ENCODE measurements around the gene PPM1E. TPM values are rescaled to one million over a fixed set of nuclear protein-coding genes. Genes with fewer than 3 reads are reported as not detected.

Gene PPM1E
- total and polyA plus RNA-seq, 2 experiments from 2014 or later = 0.42 to 0.77 TPM

DNA sequence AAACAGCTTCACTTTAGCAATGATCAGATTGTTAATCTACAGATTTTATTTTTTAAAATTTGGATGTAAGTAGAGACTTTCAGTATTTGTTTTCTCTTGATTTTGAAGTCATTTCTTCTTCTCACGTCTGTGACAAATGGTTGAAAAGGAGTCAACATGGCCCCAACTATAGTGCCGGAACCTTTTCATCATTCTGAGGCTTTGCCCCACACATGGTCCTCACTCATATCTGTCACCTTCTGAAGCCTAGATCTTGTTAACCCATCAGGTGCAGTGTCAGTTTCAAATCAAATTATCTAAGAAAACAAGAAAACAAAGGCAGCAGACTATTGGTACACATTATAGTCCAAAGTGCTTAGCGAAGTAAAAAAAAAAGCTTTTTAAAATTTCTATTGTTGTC lies 227.0 kb downstream of the PPM1E start:
- Histone ChIP-seq H3K79me2 (no peaks in the 10 kb centered on the region), H3K27me3 (no peaks in the 10 kb centered on the region), H3K36me3 (replicated peaks; ENCODE audit: insufficient read depth, low read depth) (no peaks in the 10 kb centered on the region), H3K9me2 (replicated peaks; ENCODE audit: insufficient read depth) (no peaks in the 10 kb centered on the region), H3K4me2 (no peak overlapping the region), H4K20me1 (ENCODE audit: insufficient read depth, poor library complexity, severe bottlenecking) (no peaks in the 10 kb centered on the region), H3K4me3 (no peak overlapping the region), H3K9me3 (ENCODE audit: low read depth) (no peaks in the 10 kb centered on the region), H3K4me1 (ENCODE audit: insufficient read depth) (no peaks in the 10 kb centered on the region), H2AFZ (no peak overlapping the region), H3K27ac (no peak overlapping the region)
- 96% methylated on average over 3 of the region's 3 CpGs for WGBS (ENCODE audit: low lambda C conversion rate, missing lambda C conversion rate)
- no peak for TF ChIP-seq EZH2phosphoT487 (IDR thresholded peaks at IDR 0.05; ENCODE audit: low read depth, severe bottlenecking, unreplicated experiment)
- no peak for TF ChIP-seq EZH2 (IDR thresholded peaks at IDR 0.05; ENCODE audit: borderline replicate concordance)
- no peak for TF ChIP-seq CTCF (IDR thresholded peaks at IDR 0.05; ENCODE audit: poor library complexity)
- no peak for DNase-seq (ENCODE audit: low spot score)

- TF ChIP-seq EZH2phosphoT487 (IDR thresholded peaks at IDR 0.05; ENCODE audit: low read depth, severe bottlenecking, unreplicated experiment) (no peak), EZH2 (IDR thresholded peaks at IDR 0.05; ENCODE audit: borderline replicate concordance) (no peak), CTCF (IDR thresholded peaks at IDR 0.05; ENCODE audit: poor library complexity) (no peak)
- H2AFZ ChIP-seq = no peak overlapping the region
- no peak overlapping the region for H3K4me2 ChIP-seq
- no peaks in the 10 kb centered on the region for H3K27me3 ChIP-seq
- H3K79me2 ChIP-seq = no peaks in the 10 kb centered on the region
- no peaks in the 10 kb centered on the region for H3K36me3 ChIP-seq (replicated peaks; ENCODE audit: insufficient read depth, low read depth)
- WGBS (ENCODE audit: low lambda C conversion rate, missing lambda C conversion rate) = 78% methylated on average over 6 of the region's 6 CpGs
- H3K27ac ChIP-seq = no peak overlapping the region
- no peaks in the 10 kb centered on the region for H3K9me3 ChIP-seq (ENCODE audit: low read depth)
- DNase-seq (ENCODE audit: low spot score) = no peak
- H3K4me1 ChIP-seq (ENCODE audit: insufficient read depth) = no peaks in the 10 kb centered on the region
- no peak overlapping the region for H3K4me3 ChIP-seq
- H4K20me1 ChIP-seq (ENCODE audit: insufficient read depth, poor library complexity, severe bottlenecking) = no peaks in the 10 kb centered on the region
- no peaks in the 10 kb centered on the region for H3K9me2 ChIP-seq (replicated peaks; ENCODE audit: insufficient read depth)
Observed at GRCh38 chr17:58985367-58985766, 229.7 kb downstream of the PPM1E start.

DNA sequence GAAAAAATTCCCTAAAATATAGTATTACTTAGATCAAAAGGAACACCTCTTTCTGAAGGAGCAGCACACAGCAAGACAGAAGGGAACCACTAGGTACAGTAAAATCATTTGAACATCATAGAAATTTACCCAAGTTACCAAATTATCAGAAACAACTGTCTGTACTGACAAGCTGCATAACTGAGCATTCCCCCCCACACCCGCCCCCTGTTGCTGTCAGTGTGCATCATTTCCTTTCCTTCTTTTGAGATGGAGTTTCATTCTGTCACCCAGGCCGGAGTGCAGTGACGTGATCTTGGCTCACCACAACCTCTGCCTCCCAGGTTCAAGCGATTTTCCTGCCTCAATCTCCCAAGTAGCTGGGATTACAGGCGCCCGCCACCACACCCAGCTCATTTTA lies 230.3 kb downstream of the PPM1E start:
- H3K4me3 ChIP-seq = no peak overlapping the region
- WGBS (ENCODE audit: low lambda C conversion rate, missing lambda C conversion rate) = 96% methylated on average over 6 of the region's 6 CpGs
- H3K4me1 ChIP-seq (ENCODE audit: insufficient read depth) = no peaks in the 10 kb centered on the region
- H3K9me3 ChIP-seq (ENCODE audit: low read depth) = no peaks in the 10 kb centered on the region
- TF ChIP-seq EZH2 (IDR thresholded peaks at IDR 0.05; ENCODE audit: borderline replicate concordance) (no peak), CTCF (IDR thresholded peaks at IDR 0.05; ENCODE audit: poor library complexity) (no peak)
- no peaks in the 10 kb centered on the region for H3K9me2 ChIP-seq (replicated peaks; ENCODE audit: insufficient read depth)
- H3K79me2 ChIP-seq = no peaks in the 10 kb centered on the region
- no peak for DNase-seq (ENCODE audit: low spot score)
- H2AFZ ChIP-seq = no peak overlapping the region
- H3K27ac ChIP-seq = no peak overlapping the region
- H4K20me1 ChIP-seq (ENCODE audit: insufficient read depth, poor library complexity, severe bottlenecking) = no peaks in the 10 kb centered on the region
- no peak overlapping the region for H3K4me2 ChIP-seq
- no peaks in the 10 kb centered on the region for H3K27me3 ChIP-seq
- H3K36me3 ChIP-seq (replicated peaks; ENCODE audit: insufficient read depth, low read depth) = no peaks in the 10 kb centered on the region

GRCh38 chr17:58989629-58990028 lies 234.0 kb downstream of the PPM1E start:
- WGBS (ENCODE audit: low lambda C conversion rate, missing lambda C conversion rate) = 72% methylated on average over 2 of the region's 2 CpGs
- Histone ChIP-seq H4K20me1 (ENCODE audit: insufficient read depth, poor library complexity, severe bottlenecking) (no peaks in the 10 kb centered on the region), H3K4me1 (ENCODE audit: insufficient read depth) (peaks cover 4% of the 10 kb centered on the region), H3K27ac (no peak overlapping the region), H2AFZ (no peak overlapping the region), H3K4me3 (no peak overlapping the region), H3K36me3 (replicated peaks; ENCODE audit: insufficient read depth, low read depth) (no peaks in the 10 kb centered on the region), H3K9me2 (replicated peaks; ENCODE audit: insufficient read depth) (no peaks in the 10 kb centered on the region), H3K27me3 (no peaks in the 10 kb centered on the region), H3K79me2 (no peaks in the 10 kb centered on the region), H3K9me3 (ENCODE audit: low read depth) (no peaks in the 10 kb centered on the region), H3K4me2 (no peak overlapping the region)
- TF ChIP-seq CTCF (IDR thresholded peaks at IDR 0.05; ENCODE audit: poor library complexity) (no peak), EZH2phosphoT487 (IDR thresholded peaks at IDR 0.05; ENCODE audit: low read depth, severe bottlenecking, unreplicated experiment) (no peak), EZH2 (IDR thresholded peaks at IDR 0.05; ENCODE audit: borderline replicate concordance) (no peak)
- no peak for DNase-seq (ENCODE audit: low spot score)
